CD4-positive, alpha-beta T cell (primary cell): Measurements from ENCODE around the gene EPHB1. TPM values are rescaled to one million over a fixed set of nuclear protein-coding genes. Genes with fewer than 3 reads are reported as not detected.
"Not testable (repeated sequence)": the region's sequence is repeated elsewhere in the genome, so short reads cannot be mapped to it uniquely, and the experiment has no call there.

Source experiments
- ATAC-seq: fragments of 200-7000 bp; cut with Tn5 transposase; one replicate; pipeline ENCODE4 v1.10.0; 2022; ENCODE audit warnings: mild to moderate bottlenecking; ENCODE audit not compliant: poor library complexity
- CTCF ChIA-PET: fragments of 350-600 bp; sonication (Branson Sonifier 250); formaldehyde crosslinking; loops from one replicate; lab custom pipeline; 2021; ENCODE audit warnings: antibody characterized with exemption, inconsistent platforms; lab: Charles Lee
- POLR2A ChIA-PET: fragments of 350-600 bp; sonication (Branson Sonifier 250); formaldehyde crosslinking; loops from one replicate; lab custom pipeline; 2021; ENCODE audit warnings: antibody characterized with exemption, inconsistent platforms; lab: Charles Lee
- DNase-seq, 14 experiments: peaks; one replicate each; pipeline ENCODE4 v3.0.0-alpha.2; 2013 to 2020; ENCODE audit warnings: mixed read lengths in 2 of 14
- H3K27ac ChIP-seq, 2 donors: one replicate each; pipeline versions ENCODE4 v1.5.1 to v1.7.0; 2013; ENCODE audit warnings: low read length in 2 of 2, low read depth in 1 of 2, mild to moderate bottlenecking in 1 of 2
- H3K27me3 ChIP-seq, 2 experiments: 1 replicate in 1 of 2; 2 replicates in 1 of 2; pipeline versions ENCODE4 v1.6.1 to v1.7.0; 2013; ENCODE audit warnings: low read length in 2 of 2, control low read depth in 1 of 2, mild to moderate bottlenecking in 1 of 2, moderate library complexity in 1 of 2; ENCODE audit not compliant: insufficient read depth in 2 of 2, control insufficient read depth in 1 of 2
- H3K36me3 ChIP-seq: one replicate; pipeline ENCODE4 v1.6.1; 2013; ENCODE audit warnings: low read length, control low read depth; ENCODE audit not compliant: insufficient read depth
- H3K4me1 ChIP-seq: one replicate; pipeline ENCODE4 v1.6.1; 2013; ENCODE audit warnings: low read length, control low read depth; ENCODE audit not compliant: insufficient read depth
- H3K4me3 ChIP-seq: one replicate; pipeline ENCODE4 v1.5.1; 2013; ENCODE audit warnings: mild to moderate bottlenecking, low read length, moderate library complexity
- H3K9me3 ChIP-seq, 2 experiments: 1 replicate in 1 of 2; 2 replicates in 1 of 2; pipeline versions ENCODE4 v1.6.1 to v1.7.0; 2013; ENCODE audit warnings: low read length in 2 of 2, mild to moderate bottlenecking in 2 of 2, control low read depth in 1 of 2, moderate library complexity in 1 of 2; ENCODE audit not compliant: control insufficient read depth in 1 of 2, insufficient read depth in 1 of 2
- H3K27ac Mint-ChIP-seq: one replicate; pipeline ENCODE4 v1.8.0; 2020; ENCODE audit warnings: mixed read lengths
- H3K27me3 Mint-ChIP-seq: one replicate; pipeline ENCODE4 v1.8.0; 2021; ENCODE audit warnings: mixed read lengths
- H3K36me3 Mint-ChIP-seq: one replicate; pipeline ENCODE4 v1.8.0; 2021; ENCODE audit warnings: low read depth, mixed read lengths
- H3K4me1 Mint-ChIP-seq: one replicate; pipeline ENCODE4 v1.8.0; 2021; ENCODE audit warnings: low read depth, mixed read lengths
- H3K4me3 Mint-ChIP-seq: one replicate; pipeline ENCODE4 v1.8.0; 2020; ENCODE audit warnings: mild to moderate bottlenecking, mixed read lengths
- H3K9me3 Mint-ChIP-seq: one replicate; pipeline ENCODE4 v1.8.0; 2020; ENCODE audit warnings: mixed read lengths
- intact Hi-C, 2 experiments: fragments of 100-400 bp; cut with DNase I in 1 of 2; cut with micrococcal nuclease in 1 of 2; formaldehyde crosslinking; loops; one replicate each; pipeline versions ENCODE4 v1.15.1 to v1.9.0; 2023 to 2025; cut with DNase I, micrococcal nuclease
- total RNA-seq, 174 experiments: library from RNA in 2 of 174; stranded (reverse) in 2 of 174; gene quantifications; one replicate each; pipeline ENCODE4 v1.2.3 and lab custom pipeline; 2021 to 2026
- TF ChIP-seq, protein P1 (sequence below): fragments of 200-600 bp; IDR thresholded peaks from one replicate; pipeline ENCODE4 v1.8.0; 2022; ENCODE audit warnings: antibody characterized with exemption, mild to moderate bottlenecking

The EPHB1 gene
- total RNA-seq, 2 experiments from 2014 or later, result 0.08 to 0.49 TPM

DNA sequence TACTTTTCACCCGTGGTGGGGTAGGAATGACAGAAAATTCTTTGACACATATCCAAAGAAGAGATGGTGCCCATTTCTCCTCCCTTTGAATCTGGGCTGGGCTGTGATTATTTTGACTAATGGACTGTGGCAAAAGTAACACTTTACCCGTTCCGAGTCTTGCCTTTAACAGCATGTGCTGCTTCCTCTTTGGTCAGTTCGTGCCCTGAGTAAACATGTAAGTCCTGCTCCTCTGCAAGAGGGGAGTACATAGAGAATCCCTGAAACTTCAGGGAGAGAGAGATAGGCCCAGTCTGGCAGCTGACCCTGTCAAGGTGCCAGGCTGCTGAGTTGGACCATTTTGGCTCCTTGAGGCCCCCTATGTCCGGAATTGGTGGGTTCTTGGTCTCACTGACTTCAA is 243.1 kb downstream of the EPHB1 start:
- ChIA-PET POLR2A (no interaction called here), CTCF (no interaction called here)
- ATAC-seq (no peak), DNase-seq (no peak)
- no peaks in the 10 kb centered on the region for H3K9me3 ChIP-seq
- Mint-ChIP-seq H3K27ac (no peak overlapping the region), H3K9me3 (no peaks in the 10 kb centered on the region), H3K4me3 (no peak overlapping the region), H3K27me3 (peaks cover 7% of the 10 kb centered on the region), H3K36me3 (no peaks in the 10 kb centered on the region), H3K4me1 (no peaks in the 10 kb centered on the region)
- H3K4me1 ChIP-seq, result no peaks in the 10 kb centered on the region
- H3K4me3 ChIP-seq, result no peak overlapping the region
- peaks cover 0 to 4% of the 10 kb centered on the region in 2 experiments for H3K27me3 ChIP-seq
- intact Hi-C loops, result no loop called here
- no peaks in the 10 kb centered on the region for H3K36me3 ChIP-seq
- TF ChIP-seq, protein P1, sequence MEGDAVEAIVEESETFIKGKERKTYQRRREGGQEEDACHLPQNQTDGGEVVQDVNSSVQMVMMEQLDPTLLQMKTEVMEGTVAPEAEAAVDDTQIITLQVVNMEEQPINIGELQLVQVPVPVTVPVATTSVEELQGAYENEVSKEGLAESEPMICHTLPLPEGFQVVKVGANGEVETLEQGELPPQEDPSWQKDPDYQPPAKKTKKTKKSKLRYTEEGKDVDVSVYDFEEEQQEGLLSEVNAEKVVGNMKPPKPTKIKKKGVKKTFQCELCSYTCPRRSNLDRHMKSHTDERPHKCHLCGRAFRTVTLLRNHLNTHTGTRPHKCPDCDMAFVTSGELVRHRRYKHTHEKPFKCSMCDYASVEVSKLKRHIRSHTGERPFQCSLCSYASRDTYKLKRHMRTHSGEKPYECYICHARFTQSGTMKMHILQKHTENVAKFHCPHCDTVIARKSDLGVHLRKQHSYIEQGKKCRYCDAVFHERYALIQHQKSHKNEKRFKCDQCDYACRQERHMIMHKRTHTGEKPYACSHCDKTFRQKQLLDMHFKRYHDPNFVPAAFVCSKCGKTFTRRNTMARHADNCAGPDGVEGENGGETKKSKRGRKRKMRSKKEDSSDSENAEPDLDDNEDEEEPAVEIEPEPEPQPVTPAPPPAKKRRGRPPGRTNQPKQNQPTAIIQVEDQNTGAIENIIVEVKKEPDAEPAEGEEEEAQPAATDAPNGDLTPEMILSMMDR, result no peak
- H3K27ac ChIP-seq, result no peak overlapping the region

DNA sequence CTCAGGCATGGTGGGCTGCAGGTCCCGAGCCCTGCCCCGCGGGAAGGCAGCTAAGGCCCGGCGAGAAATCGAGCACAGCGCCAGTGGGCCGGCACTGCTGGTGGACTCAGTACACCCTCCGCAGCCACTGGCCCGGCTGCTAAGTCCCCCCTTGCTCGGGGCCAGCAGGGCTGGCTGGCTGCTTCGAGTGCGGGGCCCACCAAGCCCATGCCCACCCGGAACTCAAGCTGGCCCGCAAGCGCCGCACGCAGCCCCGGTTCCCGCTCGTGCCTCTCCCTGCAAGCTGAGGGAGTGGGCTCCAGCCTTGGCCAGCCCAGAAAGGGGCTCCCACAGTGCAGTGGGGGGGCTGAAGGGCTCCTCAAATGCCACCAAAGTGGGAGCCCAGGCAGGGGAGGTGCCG is 244.5 kb downstream of the EPHB1 start:
- H3K4me3 Mint-ChIP-seq, H3K27ac ChIP-seq, H3K27me3 ChIP-seq, H3K36me3 Mint-ChIP-seq, DNase-seq, H3K9me3 ChIP-seq, intact Hi-C loops, H3K36me3 ChIP-seq, H3K4me3 ChIP-seq, H3K9me3 Mint-ChIP-seq, H3K27me3 Mint-ChIP-seq, POLR2A ChIA-PET, CTCF ChIA-PET, H3K4me1 ChIP-seq, H3K27ac Mint-ChIP-seq, ATAC-seq, H3K4me1 Mint-ChIP-seq: not testable (repeated sequence)

DNA sequence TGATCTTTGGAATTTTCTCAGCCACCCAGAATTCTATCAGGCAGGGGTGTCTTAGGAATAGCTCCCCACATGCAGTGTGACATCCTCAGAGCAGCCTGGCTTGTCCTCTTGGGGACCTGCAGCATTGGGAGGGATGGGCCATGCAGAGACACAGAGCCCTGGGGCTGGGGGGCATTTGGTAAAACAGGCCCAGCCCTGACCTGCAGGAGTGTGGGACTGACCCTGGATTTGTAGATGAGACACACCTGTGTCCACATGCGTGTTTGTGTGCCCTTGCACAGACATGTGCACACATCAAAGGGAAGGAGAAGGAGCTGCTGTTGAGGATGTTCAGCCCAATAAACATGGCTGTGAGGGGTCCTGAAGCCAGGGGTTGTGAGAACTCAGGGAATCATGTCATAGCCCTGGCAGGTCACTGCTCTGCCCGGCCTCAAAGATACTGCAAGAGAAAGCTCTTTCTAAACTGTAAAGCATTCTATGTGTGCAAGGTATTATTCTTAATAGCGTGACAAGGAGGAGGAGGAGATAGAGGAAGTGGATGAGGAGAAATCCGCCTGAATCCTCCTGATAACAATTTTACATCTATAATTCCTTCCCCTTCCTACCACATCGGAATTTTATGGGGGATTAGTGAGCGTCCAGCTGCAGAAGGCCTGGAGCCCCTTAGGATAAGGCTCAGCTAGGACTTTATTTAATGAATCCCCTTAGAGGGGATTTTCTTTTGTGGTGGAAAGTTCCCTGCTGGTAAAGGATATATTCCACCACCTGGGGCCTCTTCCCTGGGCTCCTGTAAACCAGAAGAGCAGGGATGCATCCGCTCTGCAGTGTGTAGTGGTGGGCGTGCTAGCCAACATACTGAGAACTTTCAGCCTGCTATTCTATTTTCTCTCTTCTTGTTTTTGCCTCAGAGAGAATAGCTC is 245.5 kb downstream of the EPHB1 start:
- Mint-ChIP-seq H3K4me1 (no peaks in the 10 kb centered on the region), H3K9me3 (no peaks in the 10 kb centered on the region), H3K36me3 (no peaks in the 10 kb centered on the region), H3K27me3 (no peaks in the 10 kb centered on the region), H3K4me3 (no peak overlapping the region), H3K27ac (no peak overlapping the region)
- ATAC-seq (no peak), DNase-seq (no peak)
- CTCF ChIA-PET, result no interaction called here
- H3K27me3 ChIP-seq, result no peaks in the 10 kb centered on the region
- H3K36me3 ChIP-seq, result no peaks in the 10 kb centered on the region
- no peak overlapping the region for H3K4me3 ChIP-seq
- no peak overlapping the region for H3K27ac ChIP-seq
- POLR2A ChIA-PET, result no interaction called here
- H3K9me3 ChIP-seq, result no peaks in the 10 kb centered on the region
- TF ChIP-seq, protein P1, result no peak
- H3K4me1 ChIP-seq, result no peaks in the 10 kb centered on the region
- intact Hi-C loops, result no loop called here
